Stimulated activated naive CD4-positive, alpha-beta T cell treated with Interleukin-2 at 50 U/mL for 16 hours (primary cell): ENCODE results near the gene MAPK11.

Experiments used
- DNase-seq: peaks from one replicate; lab custom pipeline; 2025; lab: John Stamatoyannopoulos, UW

Gene MAPK11

GRCh38 chr22:50224071-50224470 lies 46.1 kb downstream of the MAPK11 start:
- no peak for DNase-seq

GRCh38 chr22:50222508-50222907 lies 47.7 kb downstream of the MAPK11 start:
- no peak for DNase-seq

- DNase-seq = no peak
These were observed 48.5 kb downstream of the MAPK11 start for GRCh38 chr22:50221410-50222300.

- no peak for DNase-seq
These were observed 49.4 kb downstream of the MAPK11 start for GRCh38 chr22:50220603-50221409.

- DNase-seq = no peak
These were observed 50.2 kb downstream of the MAPK11 start for GRCh38 chr22:50219800-50220602.

GRCh38 chr22:50218996-50219727 lies 51.0 kb downstream of the MAPK11 start:
- DNase-seq = no peak

- no peak for DNase-seq
These were observed 51.8 kb downstream of the MAPK11 start for GRCh38 chr22:50218153-50218995.

GRCh38 chr22:50217543-50218152 lies 52.5 kb downstream of the MAPK11 start:
- DNase-seq = no peak

- DNase-seq = no peak
These were observed 53.3 kb downstream of the MAPK11 start for GRCh38 chr22:50216684-50217520.

- no peak for DNase-seq
These were observed 54.0 kb downstream of the MAPK11 start for GRCh38 chr22:50216055-50216683.

- no peak for DNase-seq
These were observed 54.7 kb downstream of the MAPK11 start for GRCh38 chr22:50215297-50216054.
